Right atrium auricular region (tissue), 2 donors: ENCODE results near the gene OTC. TPM values are rescaled to one million over a fixed set of nuclear protein-coding genes. Genes with fewer than 3 reads are reported as not detected.
A peak's percentile ranks its signal among the peaks of the same experiment; 100 is the strongest.

Source experiments
- DNase-seq: peaks from one replicate; pipeline ENCODE4 v3.0.0-alpha.2; 2019; ENCODE audit warnings: low spot score
- H3K27ac ChIP-seq, 2 donors: fragments of 200-600 bp; sonication (generic); 1 replicate in 1 of 2; 2 replicates in 1 of 2; pipeline ENCODE4 v1.5.1; 2016 to 2019
- H3K27me3 ChIP-seq, 2 donors: fragments of 200-600 bp; sonication (generic); one replicate each; pipeline versions ENCODE4 v1.5.1 to v1.6.0; 2017 to 2019
- H3K36me3 ChIP-seq: fragments of 200-600 bp; sonication (generic); one replicate; pipeline ENCODE4 v1.5.1; 2016
- H3K4me1 ChIP-seq, 2 donors: fragments of 200-600 bp; sonication (generic); one replicate each; pipeline versions ENCODE4 v1.5.1 to v1.6.0; 2017 to 2019
- H3K4me3 ChIP-seq, 2 donors: fragments of 200-600 bp; sonication (generic); 1 replicate in 1 of 2; 2 replicates in 1 of 2; pipeline ENCODE4 v1.5.1; 2017 to 2019; ENCODE audit warnings: mild to moderate bottlenecking in 1 of 2, moderate library complexity in 1 of 2
- H3K9me3 ChIP-seq, 2 donors: fragments of 200-600 bp; sonication (generic); one replicate each; pipeline ENCODE4 v1.5.1; 2019
- CTCF ChIP-seq, 2 donors: fragments of 200-600 bp; sonication (generic); IDR thresholded peaks; one replicate each; pipeline ENCODE4 v1.5.1; 2019; ENCODE audit warnings: antibody characterized with exemption in 2 of 2
- total RNA-seq, 2 donors: library from RNA; depleted of rRNA; stranded (reverse); fragments of >200 nt; gene quantifications; one replicate each; pipeline ENCODE4 v1.1.0, GENCODE V29; 2016

Gene OTC
- total RNA-seq, 2 donors from 2014 or later: not detected

- Histone ChIP-seq H3K4me3 (peak overlapping the region; percentile 61 to 66), H3K36me3 (no peaks in the 10 kb centered on the region), H3K27ac (peak overlapping the region; percentile 79 to 87), H3K27me3 (no peaks in the 10 kb centered on the region), H3K4me1 (peaks cover 0 to 11% of the 10 kb centered on the region in 2 donors), H3K9me3 (no peaks in the 10 kb centered on the region)
- DNase-seq: no peak
- peak in 1 of 2 donors; percentile 2 for TF ChIP-seq CTCF (IDR thresholded peaks at IDR 0.05)
These were observed 24.7 kb upstream of the OTC start for GRCh38 chrX:38327775-38328081.

- Histone ChIP-seq H3K4me1 (no peaks in the 10 kb centered on the region), H3K4me3 (no peak overlapping the region), H3K9me3 (no peaks in the 10 kb centered on the region), H3K27ac (no peak overlapping the region), H3K27me3 (no peaks in the 10 kb centered on the region), H3K36me3 (no peaks in the 10 kb centered on the region)
- no peak for DNase-seq
- TF ChIP-seq CTCF (IDR thresholded peaks at IDR 0.05): no peak
These were observed 19.9 kb upstream of the OTC start for GRCh38 chrX:38332505-38332904.

DNA sequence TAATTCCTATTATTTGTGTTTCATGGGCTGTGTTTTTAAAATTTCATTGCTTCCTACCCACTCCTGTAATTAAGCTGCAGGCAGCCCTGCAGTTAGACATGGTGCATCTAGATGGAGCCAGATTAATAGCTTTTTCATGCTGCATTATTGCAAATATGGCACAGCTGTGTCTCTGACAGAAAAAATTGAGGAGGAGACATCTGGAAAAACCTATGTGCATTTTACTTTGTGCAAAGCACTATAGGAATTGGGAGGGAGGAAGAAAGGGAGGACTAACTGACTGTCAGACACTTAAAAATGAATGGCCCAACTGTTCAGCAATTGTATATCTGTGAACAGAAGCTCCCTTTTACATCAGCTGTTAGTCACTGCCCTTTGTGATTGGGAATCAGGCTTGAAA lies 17.0 kb upstream of the OTC start:
- peak in 1 of 2 donors; percentile 27 for TF ChIP-seq CTCF (IDR thresholded peaks at IDR 0.05)
- Histone ChIP-seq H3K4me3 (no peak overlapping the region), H3K27me3 (no peaks in the 10 kb centered on the region), H3K9me3 (no peaks in the 10 kb centered on the region), H3K36me3 (no peaks in the 10 kb centered on the region), H3K4me1 (no peaks in the 10 kb centered on the region), H3K27ac (no peak overlapping the region)
- DNase-seq: no peak

DNA sequence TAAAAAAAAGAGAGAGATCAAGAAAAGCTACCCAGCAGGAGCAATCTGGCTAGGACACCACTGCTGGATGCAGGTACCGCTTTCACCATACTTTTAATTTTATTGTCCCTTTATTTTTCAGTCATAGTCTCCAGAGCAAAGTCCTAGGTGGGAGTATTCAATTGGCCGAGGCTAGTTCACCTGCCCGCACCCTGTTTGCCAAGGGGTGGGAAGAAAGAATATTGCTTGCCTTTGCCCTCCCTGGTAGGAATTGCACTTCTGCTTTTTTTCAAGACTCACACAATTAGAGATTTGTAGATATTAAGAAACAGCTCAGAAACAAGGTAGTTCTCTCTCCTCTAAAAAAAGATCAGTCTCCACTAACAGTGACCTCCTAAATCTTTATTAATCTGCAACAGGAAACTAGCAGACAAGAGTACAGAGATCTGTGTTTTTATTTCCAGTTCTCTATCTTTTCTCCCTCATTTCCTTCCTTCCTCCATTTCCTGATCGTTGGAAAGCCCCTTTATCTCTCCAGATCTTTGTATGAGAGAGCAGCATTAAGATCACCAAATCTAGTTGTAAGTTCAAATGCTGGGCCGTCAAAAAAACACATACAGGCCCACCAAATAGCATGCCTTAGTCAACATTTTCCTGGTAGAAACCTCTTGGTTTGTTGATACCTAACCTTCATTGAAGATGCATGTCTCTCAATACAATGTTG lies 15.7 kb upstream of the OTC start:
- no peak overlapping the region for H3K4me3 ChIP-seq
- H3K36me3 ChIP-seq: no peaks in the 10 kb centered on the region
- no peak overlapping the region for H3K27ac ChIP-seq
- no peaks in the 10 kb centered on the region for H3K27me3 ChIP-seq
- no peak for DNase-seq
- no peaks in the 10 kb centered on the region for H3K9me3 ChIP-seq
- H3K4me1 ChIP-seq: no peaks in the 10 kb centered on the region
- no peak for TF ChIP-seq CTCF (IDR thresholded peaks at IDR 0.05)

- H3K27ac ChIP-seq: no peak overlapping the region
- H3K9me3 ChIP-seq: no peaks in the 10 kb centered on the region
- no peak overlapping the region for H3K4me3 ChIP-seq
- TF ChIP-seq CTCF (IDR thresholded peaks at IDR 0.05): no peak
- no peak for DNase-seq
- H3K4me1 ChIP-seq: no peaks in the 10 kb centered on the region
- H3K36me3 ChIP-seq: no peaks in the 10 kb centered on the region
- no peaks in the 10 kb centered on the region for H3K27me3 ChIP-seq
These were observed 11.0 kb upstream of the OTC start for GRCh38 chrX:38341442-38341841.
